RWPE2 (cell line): ENCODE data around the gene ORM1.
A peak's percentile ranks its signal among the peaks of the same experiment; 100 is the strongest.

Source experiments
- ATAC-seq: fragments of 200-7000 bp; cut with Tn5 transposase; 3 replicates; pipeline ENCODE4 v1.9.1; 2021; ENCODE audit warnings: low read depth
- DNase-seq: peaks from one replicate; pipeline ENCODE4 v3.0.0-alpha.2; 2020; ENCODE audit warnings: low spot score
- H3K27ac ChIP-seq: fragments of 450-650 bp; 2 replicates; pipeline ENCODE4 v1.5.1; 2017; ENCODE audit warnings: mild to moderate bottlenecking; ENCODE audit not compliant: poor library complexity, severe bottlenecking
- H3K27me3 ChIP-seq: fragments of 250-450 bp; sonication (Bioruptor Pico); 2 replicates; pipeline ENCODE4 v1.5.1; 2021; ENCODE audit warnings: mild to moderate bottlenecking, moderate library complexity; ENCODE audit not compliant: insufficient read depth, poor library complexity, severe bottlenecking
- H3K36me3 ChIP-seq: fragments of 250-450 bp; sonication (Bioruptor Pico); 2 replicates; pipeline ENCODE4 v1.5.1; 2020; ENCODE audit warnings: low read depth, mild to moderate bottlenecking, moderate library complexity
- H3K4me1 ChIP-seq: fragments of 250-450 bp; sonication (Bioruptor Pico); 2 replicates; pipeline ENCODE4 v1.5.1; 2021; ENCODE audit warnings: mild to moderate bottlenecking, moderate library complexity; ENCODE audit not compliant: insufficient read depth, poor library complexity, severe bottlenecking
- H3K4me3 ChIP-seq: fragments of 250-450 bp; sonication (Bioruptor Pico); 2 replicates; pipeline ENCODE4 v1.5.1; 2021; ENCODE audit warnings: mild to moderate bottlenecking, moderate library complexity; ENCODE audit not compliant: severe bottlenecking
- H3K9me3 ChIP-seq: fragments of 250-450 bp; sonication (Bioruptor Pico); 2 replicates; pipeline ENCODE4 v1.5.1; 2021; ENCODE audit warnings: mild to moderate bottlenecking, moderate library complexity; ENCODE audit not compliant: severe bottlenecking
- TF ChIP-seq, protein P1 (sequence below): fragments of 450-650 bp; IDR thresholded peaks from one replicate; pipeline ENCODE4 v1.5.1; 2017; ENCODE audit warnings: mild to moderate bottlenecking, moderate library complexity; ENCODE audit not compliant: poor library complexity, severe bottlenecking

ORM1 gene

DNA sequence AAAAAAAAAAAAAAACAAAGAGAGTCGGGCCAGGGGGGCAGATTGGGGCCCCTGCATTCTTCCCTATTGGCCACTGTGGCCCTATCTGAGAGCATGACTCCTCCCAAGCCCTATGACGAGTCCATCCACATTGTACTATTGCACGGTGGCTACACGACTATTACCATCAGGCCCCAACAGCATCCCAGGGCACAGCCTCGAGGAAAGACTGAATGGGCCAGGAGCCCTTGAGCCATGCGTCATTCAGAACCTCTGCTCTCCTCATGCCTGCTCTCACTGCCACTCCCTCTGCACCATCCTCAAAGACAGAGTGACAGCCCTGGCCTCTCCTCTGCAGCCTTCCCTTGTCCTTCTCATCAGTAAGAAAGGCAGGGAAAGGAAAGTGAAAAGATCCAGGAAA, 20.2 kb upstream of the ORM1 start:
- ATAC-seq = no peak
- Histone ChIP-seq H3K27ac (no peak overlapping the region), H3K9me3 (no peaks in the 10 kb centered on the region), H3K36me3 (peaks cover 21% of the 10 kb centered on the region), H3K4me1 (no peaks in the 10 kb centered on the region), H3K27me3 (no peaks in the 10 kb centered on the region), H3K4me3 (no peak overlapping the region)
- TF ChIP-seq, protein P1, sequence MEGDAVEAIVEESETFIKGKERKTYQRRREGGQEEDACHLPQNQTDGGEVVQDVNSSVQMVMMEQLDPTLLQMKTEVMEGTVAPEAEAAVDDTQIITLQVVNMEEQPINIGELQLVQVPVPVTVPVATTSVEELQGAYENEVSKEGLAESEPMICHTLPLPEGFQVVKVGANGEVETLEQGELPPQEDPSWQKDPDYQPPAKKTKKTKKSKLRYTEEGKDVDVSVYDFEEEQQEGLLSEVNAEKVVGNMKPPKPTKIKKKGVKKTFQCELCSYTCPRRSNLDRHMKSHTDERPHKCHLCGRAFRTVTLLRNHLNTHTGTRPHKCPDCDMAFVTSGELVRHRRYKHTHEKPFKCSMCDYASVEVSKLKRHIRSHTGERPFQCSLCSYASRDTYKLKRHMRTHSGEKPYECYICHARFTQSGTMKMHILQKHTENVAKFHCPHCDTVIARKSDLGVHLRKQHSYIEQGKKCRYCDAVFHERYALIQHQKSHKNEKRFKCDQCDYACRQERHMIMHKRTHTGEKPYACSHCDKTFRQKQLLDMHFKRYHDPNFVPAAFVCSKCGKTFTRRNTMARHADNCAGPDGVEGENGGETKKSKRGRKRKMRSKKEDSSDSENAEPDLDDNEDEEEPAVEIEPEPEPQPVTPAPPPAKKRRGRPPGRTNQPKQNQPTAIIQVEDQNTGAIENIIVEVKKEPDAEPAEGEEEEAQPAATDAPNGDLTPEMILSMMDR = no peak
- peak; percentile 31 for DNase-seq

DNA sequence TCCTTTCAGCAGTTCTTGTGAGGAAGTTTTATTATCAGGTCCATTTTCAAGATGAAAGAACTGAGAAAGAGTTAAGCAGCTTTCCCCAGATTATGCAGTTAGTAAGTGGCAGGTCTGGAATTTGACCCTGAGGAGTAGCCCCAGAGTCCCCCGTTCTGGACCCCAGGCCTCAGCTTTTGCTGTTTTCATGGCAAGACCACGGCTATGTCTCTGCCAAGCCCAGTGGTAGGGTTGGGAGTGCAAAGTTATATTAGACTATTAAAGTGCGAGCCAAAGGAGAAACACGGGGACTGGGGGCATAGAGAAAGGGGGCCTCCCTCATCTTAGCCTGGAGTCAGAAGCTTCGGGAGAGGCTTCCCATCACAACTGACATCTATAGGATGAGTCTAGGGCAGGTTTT, 19.3 kb upstream of the ORM1 start:
- DNase-seq (peak; percentile 2), ATAC-seq (no peak)
- no peaks in the 10 kb centered on the region for H3K9me3 ChIP-seq
- TF ChIP-seq, protein P1 = no peak
- H3K27me3 ChIP-seq = no peaks in the 10 kb centered on the region
- no peak overlapping the region for H3K4me3 ChIP-seq
- H3K4me1 ChIP-seq = no peaks in the 10 kb centered on the region
- no peak overlapping the region for H3K27ac ChIP-seq
- peaks cover 12% of the 10 kb centered on the region for H3K36me3 ChIP-seq

DNA sequence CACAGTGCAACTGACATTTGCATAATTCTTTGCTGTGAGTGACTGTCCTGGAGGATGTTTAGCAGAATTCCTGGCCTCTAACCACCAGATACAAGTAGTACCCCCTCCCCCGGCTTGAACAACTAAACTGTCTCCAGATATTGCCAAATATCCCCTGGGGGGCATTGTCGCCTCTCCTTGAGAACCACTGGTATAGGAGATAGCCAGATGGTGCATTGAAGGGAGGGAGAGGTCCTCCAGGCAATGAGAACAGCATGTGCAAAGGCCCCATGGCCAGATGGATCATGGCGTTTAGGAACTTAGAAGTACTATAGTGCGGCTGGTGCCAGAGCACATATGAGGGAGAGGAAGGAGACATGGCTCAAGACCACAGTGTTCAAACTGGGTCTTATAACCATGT, 18.9 kb upstream of the ORM1 start:
- Histone ChIP-seq H3K4me3 (no peak overlapping the region), H3K27ac (no peak overlapping the region), H3K4me1 (no peaks in the 10 kb centered on the region), H3K36me3 (peaks cover 9% of the 10 kb centered on the region), H3K27me3 (no peaks in the 10 kb centered on the region), H3K9me3 (no peaks in the 10 kb centered on the region)
- ATAC-seq (no peak), DNase-seq (peak; percentile 7)
- TF ChIP-seq, protein P1 = no peak

GRCh38 chr9:114304416-114305188, 18.3 kb upstream of the ORM1 start:
- TF ChIP-seq, protein P1 = no peak
- H3K27me3 ChIP-seq = no peaks in the 10 kb centered on the region
- H3K9me3 ChIP-seq = no peaks in the 10 kb centered on the region
- 0 out of 2 replicates have a peak, but pooled peaks cover 7% of the 10 kb centered on the region for H3K36me3 ChIP-seq
- DNase-seq (peak; percentile 22), ATAC-seq (no peak)
- H3K27ac ChIP-seq = no peak overlapping the region
- H3K4me3 ChIP-seq = no peak overlapping the region
- no peaks in the 10 kb centered on the region for H3K4me1 ChIP-seq

DNA sequence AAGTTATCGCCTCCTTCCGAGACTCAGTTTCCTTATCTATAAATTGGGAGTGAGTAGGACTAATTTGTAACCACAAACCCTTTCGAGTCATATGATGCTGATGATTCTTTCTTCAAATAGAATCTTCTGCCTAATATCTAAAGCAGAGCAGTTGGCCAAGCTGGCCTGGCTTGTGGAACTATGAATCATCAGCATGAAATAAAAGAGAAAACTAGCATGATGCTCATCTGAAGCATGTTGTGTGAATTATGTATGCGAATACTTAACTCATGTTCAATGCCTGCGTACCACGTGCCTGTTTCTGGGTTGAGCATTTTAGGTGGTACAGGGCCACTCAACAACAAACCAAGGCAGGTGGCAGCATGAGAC, 15.0 kb upstream of the ORM1 start:
- Histone ChIP-seq H3K27me3 (no peaks in the 10 kb centered on the region), H3K27ac (no peak overlapping the region), H3K36me3 (0 out of 2 replicates have a peak, but pooled peaks cover 7% of the 10 kb centered on the region), H3K4me1 (no peaks in the 10 kb centered on the region), H3K4me3 (no peak overlapping the region), H3K9me3 (no peaks in the 10 kb centered on the region)
- no peak for ATAC-seq
- TF ChIP-seq, protein P1 = no peak
- DNase-seq = no peak
